Tibial nerve (tissue), 4 donors: Measurements from ENCODE around the gene USP17L17.
"Not testable (repeated sequence)": the region's sequence is repeated elsewhere in the genome, so short reads cannot be mapped to it uniquely, and the experiment has no call there.

ENCODE experiments used
- CTCF ChIP-seq, 5 experiments: fragments of 200-600 bp in 3 of 5; fragments of 450-650 bp in 2 of 5; sonication (generic) in 3 of 5; IDR thresholded peaks; one replicate each; pipeline ENCODE4 v1.5.1; 2016 to 2019; ENCODE audit warnings: antibody characterized with exemption in 5 of 5, mild to moderate bottlenecking in 3 of 5, moderate library complexity in 2 of 5
- EP300 ChIP-seq, 2 donors: sonication (generic); formaldehyde crosslinking; IDR thresholded peaks; one replicate each; pipeline ENCODE4 v1.6.1; 2017; ENCODE audit warnings: antibody characterized with exemption in 2 of 2, mild to moderate bottlenecking in 1 of 2
- POLR2A ChIP-seq, 2 donors: fragments of 450-650 bp; IDR thresholded peaks; one replicate each; pipeline ENCODE4 v1.6.1; 2017; ENCODE audit warnings: antibody characterized with exemption in 2 of 2, mild to moderate bottlenecking in 2 of 2, moderate library complexity in 2 of 2

- TF ChIP-seq POLR2A, CTCF, EP300 (IDR thresholded peaks at IDR 0.05): not testable (repeated sequence)
Observed at GRCh38 chr4:9262572-9262971, 18.9 kb downstream of the USP17L17 start, which contains the start of gene USP17L21.
